SU-DHL-6 (cell line): ENCODE results near the gene WNT5A.

ENCODE experiments used
- H2AFZ ChIP-seq: fragments of 200-600 bp; sonication (generic); 2 replicates; pipeline ENCODE4 v1.6.1; 2014; ENCODE audit warnings: low read depth, mild to moderate bottlenecking, moderate library complexity, mixed read lengths, antibody characterized with exemption, low read length; ENCODE audit not compliant: severe bottlenecking
- H3F3A ChIP-seq: fragments of 200-600 bp; shearing (Covaris generic); 2 replicates; pipeline ENCODE4 v1.6.0; 2016; ENCODE audit warnings: antibody characterized with exemption, mild to moderate bottlenecking; ENCODE audit not compliant: insufficient read depth
- H3K27ac ChIP-seq: fragments of 200-600 bp; sonication (generic); 2 replicates; pipeline ENCODE4 v1.5.1; 2016; ENCODE audit warnings: low read depth, mild to moderate bottlenecking, low read length, moderate library complexity, mixed read lengths
- H3K27me3 ChIP-seq: fragments of 200-600 bp; sonication (generic), shearing (Covaris generic); 2 replicates; pipeline ENCODE4 v1.6.0; 2014; ENCODE audit warnings: mild to moderate bottlenecking, low read length
- H3K36me3 ChIP-seq: fragments of 200-600 bp; sonication (generic); 2 replicates; pipeline ENCODE4 v1.6.1; 2014; ENCODE audit warnings: mild to moderate bottlenecking, low read length, mixed read lengths
- H3K4me2 ChIP-seq: fragments of 300-600, 200-600 bp; shearing (Covaris generic), sonication (generic); 2 replicates; pipeline ENCODE4 v1.6.0; 2014; ENCODE audit warnings: low read length, low read depth, mild to moderate bottlenecking; ENCODE audit not compliant: poor library complexity, severe bottlenecking
- H3K4me3 ChIP-seq: fragments of 200-600 bp; sonication (generic); 2 replicates; pipeline ENCODE4 v1.5.1; 2014; ENCODE audit warnings: antibody characterized with exemption, low read length, mild to moderate bottlenecking, mixed read lengths; ENCODE audit not compliant: insufficient read depth, poor library complexity, severe bottlenecking
- H3K79me2 ChIP-seq: fragments of 200-600 bp; sonication (generic); 2 replicates; pipeline ENCODE4 v1.6.1; 2014; ENCODE audit warnings: mild to moderate bottlenecking, low read length, moderate library complexity; ENCODE audit not compliant: insufficient read depth
- H3K9ac ChIP-seq: fragments of 200-600 bp; sonication (generic); 2 replicates; pipeline ENCODE4 v1.7.0; 2014; ENCODE audit warnings: mild to moderate bottlenecking, low read length
- H3K9me2 ChIP-seq: fragments of 200-600 bp; sonication (generic); replicated peaks from 2 replicates; pipeline ENCODE4 v1.6.1; 2014; ENCODE audit warnings: low read length; ENCODE audit not compliant: insufficient read depth
- H3K9me3 ChIP-seq: fragments of 200-600 bp; sonication (generic); 2 replicates; pipeline ENCODE4 v1.6.1; 2014; ENCODE audit warnings: low read length, mixed read lengths; ENCODE audit not compliant: insufficient read depth
- H4K20me1 ChIP-seq: fragments of 200-600 bp; sonication (generic); 2 replicates; pipeline ENCODE4 v1.6.1; 2014; ENCODE audit warnings: low read depth, mild to moderate bottlenecking, antibody characterized with exemption, low read length, moderate library complexity, mixed read lengths
- EZH2phosphoT487 ChIP-seq: fragments of 200-600 bp; sonication (generic), shearing (Covaris generic); conservative IDR thresholded peaks from 2 replicates; pipeline ENCODE4 v1.6.1; 2018; ENCODE audit warnings: mild to moderate bottlenecking, antibody characterized with exemption, low read length, moderate library complexity, mixed read lengths
- TF ChIP-seq, protein P1 (sequence below): fragments of 200-600 bp; sonication (generic); IDR thresholded peaks from one replicate; pipeline ENCODE4 v1.5.1; 2017; ENCODE audit warnings: antibody characterized with exemption, mild to moderate bottlenecking, low read length, moderate library complexity; ENCODE audit not compliant: insufficient read depth, poor library complexity, severe bottlenecking

The WNT5A gene

GRCh38 chr3:55459838-55460237 is 27.3 kb downstream of the WNT5A start:
- no peak for TF ChIP-seq EZH2phosphoT487
- TF ChIP-seq, protein P1, sequence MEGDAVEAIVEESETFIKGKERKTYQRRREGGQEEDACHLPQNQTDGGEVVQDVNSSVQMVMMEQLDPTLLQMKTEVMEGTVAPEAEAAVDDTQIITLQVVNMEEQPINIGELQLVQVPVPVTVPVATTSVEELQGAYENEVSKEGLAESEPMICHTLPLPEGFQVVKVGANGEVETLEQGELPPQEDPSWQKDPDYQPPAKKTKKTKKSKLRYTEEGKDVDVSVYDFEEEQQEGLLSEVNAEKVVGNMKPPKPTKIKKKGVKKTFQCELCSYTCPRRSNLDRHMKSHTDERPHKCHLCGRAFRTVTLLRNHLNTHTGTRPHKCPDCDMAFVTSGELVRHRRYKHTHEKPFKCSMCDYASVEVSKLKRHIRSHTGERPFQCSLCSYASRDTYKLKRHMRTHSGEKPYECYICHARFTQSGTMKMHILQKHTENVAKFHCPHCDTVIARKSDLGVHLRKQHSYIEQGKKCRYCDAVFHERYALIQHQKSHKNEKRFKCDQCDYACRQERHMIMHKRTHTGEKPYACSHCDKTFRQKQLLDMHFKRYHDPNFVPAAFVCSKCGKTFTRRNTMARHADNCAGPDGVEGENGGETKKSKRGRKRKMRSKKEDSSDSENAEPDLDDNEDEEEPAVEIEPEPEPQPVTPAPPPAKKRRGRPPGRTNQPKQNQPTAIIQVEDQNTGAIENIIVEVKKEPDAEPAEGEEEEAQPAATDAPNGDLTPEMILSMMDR = no peak
- no peak overlapping the region for H3K4me3 ChIP-seq
- H3K36me3 ChIP-seq = no peaks in the 10 kb centered on the region

DNA sequence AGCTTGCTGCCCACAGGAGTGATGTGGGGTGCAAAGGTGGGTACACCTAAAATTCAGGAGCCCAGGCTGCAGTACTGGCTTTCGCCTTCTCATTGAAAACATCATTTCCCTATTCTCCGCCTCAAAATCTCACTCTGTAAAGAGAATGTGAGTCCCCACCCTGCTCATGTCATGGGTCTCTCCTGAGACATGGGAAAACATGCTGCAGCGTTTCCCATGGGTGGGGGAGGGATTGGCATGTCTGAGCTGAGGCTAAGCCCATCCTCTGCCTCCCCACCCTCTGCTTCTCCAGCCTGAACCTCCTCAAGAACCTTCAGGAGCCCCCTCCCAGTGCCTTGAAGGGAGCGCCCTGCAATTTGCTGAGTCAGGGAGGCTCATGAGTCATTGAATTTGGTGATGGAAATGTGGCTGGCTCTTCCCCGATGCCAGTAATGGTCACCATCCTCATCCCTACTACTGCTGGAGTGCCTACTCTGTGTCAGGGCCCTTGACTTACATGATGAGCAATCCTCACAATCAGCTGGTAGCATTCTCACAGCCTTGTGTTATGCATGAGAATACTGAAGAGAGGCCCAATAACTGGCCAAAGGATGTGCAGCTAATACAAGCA is 28.8 kb downstream of the WNT5A start:
- no peaks in the 10 kb centered on the region for H3K79me2 ChIP-seq

More at GRCh38 chr3:55459838-55460237, 27.3 kb downstream of the WNT5A start:
- H3F3A ChIP-seq = no peaks in the 10 kb centered on the region
- no peaks in the 10 kb centered on the region for H3K79me2 ChIP-seq
- H3K9me3 ChIP-seq = no peaks in the 10 kb centered on the region
- H3K9me2 ChIP-seq = no peaks in the 10 kb centered on the region
- no peak overlapping the region for H3K9ac ChIP-seq
- no peak overlapping the region for H3K27ac ChIP-seq
- H4K20me1 ChIP-seq = no peaks in the 10 kb centered on the region
- no peak overlapping the region for H3K4me2 ChIP-seq
- H3K27me3 ChIP-seq = no peaks in the 10 kb centered on the region
- no peak overlapping the region for H2AFZ ChIP-seq

GRCh38 chr3:55455915-55456314 is 31.2 kb downstream of the WNT5A start:
- Histone ChIP-seq H2AFZ (no peak overlapping the region), H3K9me2 (no peaks in the 10 kb centered on the region), H3K27me3 (no peaks in the 10 kb centered on the region), H3K4me2 (no peak overlapping the region), H3K9ac (no peak overlapping the region), H3K4me3 (no peak overlapping the region), H3F3A (no peaks in the 10 kb centered on the region), H4K20me1 (no peaks in the 10 kb centered on the region), H3K9me3 (no peaks in the 10 kb centered on the region), H3K36me3 (no peaks in the 10 kb centered on the region), H3K27ac (no peak overlapping the region), H3K79me2 (no peaks in the 10 kb centered on the region)
- TF ChIP-seq, protein P1 = no peak
- no peak for TF ChIP-seq EZH2phosphoT487

More for the DNA sequence above, 28.8 kb downstream of the WNT5A start:
- TF ChIP-seq, protein P1 = no peak
- no peak for TF ChIP-seq EZH2phosphoT487
- H3F3A ChIP-seq = no peaks in the 10 kb centered on the region
- no peaks in the 10 kb centered on the region for H4K20me1 ChIP-seq
- no peaks in the 10 kb centered on the region for H3K27me3 ChIP-seq
- no peak overlapping the region for H3K27ac ChIP-seq
- H3K36me3 ChIP-seq = no peaks in the 10 kb centered on the region
- no peak overlapping the region for H2AFZ ChIP-seq
- no peak overlapping the region for H3K4me3 ChIP-seq
- H3K9me2 ChIP-seq = no peaks in the 10 kb centered on the region
- H3K9me3 ChIP-seq = no peaks in the 10 kb centered on the region
- H3K4me2 ChIP-seq = no peak overlapping the region
- H3K9ac ChIP-seq = no peak overlapping the region
